Measurements from ENCODE around the gene MTM1.

- TF ChIP-seq CTCF (conservative IDR thresholded peaks at IDR 0.05; ENCODE audit: low read length) (no peak), EZH2phosphoT487 (IDR thresholded peaks at IDR 0.05; ENCODE audit: borderline replicate concordance) (no peak)
Measured at GRCh38 chrX:150644422-150644821, 76.0 kb downstream of the MTM1 start.
